WI38 (cell line): ENCODE measurements around the gene EDA2R.

Experiments
- H3K4me3 ChIP-seq: 2 replicates; pipeline ENCODE4 v1.5.1; 2011; ENCODE audit warnings: low read depth, mild to moderate bottlenecking, control low read depth, low read length
- CTCF ChIP-seq: IDR thresholded peaks from 2 replicates; pipeline ENCODE4 v1.5.1; 2012; ENCODE audit warnings: low read depth, mild to moderate bottlenecking, control low read depth, low read length

EDA2R gene

GRCh38 chrX:66674506-66674905 is 35.6 kb upstream of the EDA2R start:
- H3K4me3 ChIP-seq, result no peak overlapping the region
- TF ChIP-seq CTCF, result no peak

- H3K4me3 ChIP-seq, result no peak overlapping the region
- no peak for TF ChIP-seq CTCF
These were observed 33.2 kb upstream of the EDA2R start for GRCh38 chrX:66672106-66672505.

GRCh38 chrX:66654411-66654810 is 15.5 kb upstream of the EDA2R start:
- no peak for TF ChIP-seq CTCF

GRCh38 chrX:66635360-66635759 is 3.5 kb downstream of the EDA2R start:
- no peak overlapping the region for H3K4me3 ChIP-seq
- TF ChIP-seq CTCF, result no peak

More at GRCh38 chrX:66654411-66654810, 15.5 kb upstream of the EDA2R start:
- H3K4me3 ChIP-seq, result no peak overlapping the region

- H3K4me3 ChIP-seq, result no peak overlapping the region
- TF ChIP-seq CTCF, result no peak
These were observed 4.6 kb downstream of the EDA2R start for GRCh38 chrX:66634272-66634671.

GRCh38 chrX:66633541-66633940 is 5.3 kb downstream of the EDA2R start:
- no peak overlapping the region for H3K4me3 ChIP-seq
- TF ChIP-seq CTCF, result no peak

- TF ChIP-seq CTCF, result no peak
- no peak overlapping the region for H3K4me3 ChIP-seq
These were observed 5.9 kb downstream of the EDA2R start for GRCh38 chrX:66632981-66633380.
